NCI-H2171 treated with DMSO at 0.1 percent for 48 hours (cell line): ENCODE results near the gene ZBTB16.

Experiments used
- DNase-seq: peaks from one replicate; lab custom pipeline; 2025; lab: John Stamatoyannopoulos, UW

ZBTB16 gene

GRCh38 chr11:114059278-114059983, at the start of gene ZBTB16:
ZBTB16 (plus strand) TSS chr11:114059711; CDS start chr11:114063301, 3,590 bp downstream.
- DNase-seq, result peak; percentile 64

- DNase-seq, result no peak
Observed at GRCh38 chr11:114010931-114011330, 48.6 kb upstream of the ZBTB16 start.

GRCh38 chr11:114011443-114011842, 48.1 kb upstream of the ZBTB16 start:
- DNase-seq, result no peak

- no peak for DNase-seq
Observed at GRCh38 chr11:114015117-114015516, 44.4 kb upstream of the ZBTB16 start.

- DNase-seq, result no peak
Observed at GRCh38 chr11:114016986-114017385, 42.5 kb upstream of the ZBTB16 start.

- DNase-seq, result no peak
Observed at GRCh38 chr11:114017723-114018122, 41.8 kb upstream of the ZBTB16 start.

- DNase-seq, result no peak
Observed at GRCh38 chr11:114019046-114019445, 40.5 kb upstream of the ZBTB16 start.

- no peak for DNase-seq
Observed at GRCh38 chr11:114019574-114019973, 39.9 kb upstream of the ZBTB16 start.

GRCh38 chr11:114025329-114025907, 34.1 kb upstream of the ZBTB16 start:
- no peak for DNase-seq

- no peak for DNase-seq
Observed at GRCh38 chr11:114026355-114026754, 33.2 kb upstream of the ZBTB16 start.

- no peak for DNase-seq
Observed at GRCh38 chr11:114027391-114027790, 32.1 kb upstream of the ZBTB16 start.

- DNase-seq, result no peak
Observed at GRCh38 chr11:114027926-114028325, 31.6 kb upstream of the ZBTB16 start.

GRCh38 chr11:114031246-114031966, 28.1 kb upstream of the ZBTB16 start:
- DNase-seq, result no peak

GRCh38 chr11:114031967-114032320, 27.6 kb upstream of the ZBTB16 start:
- DNase-seq, result no peak

GRCh38 chr11:114033066-114033465, 26.4 kb upstream of the ZBTB16 start:
- DNase-seq, result no peak

GRCh38 chr11:114033572-114033971, 25.9 kb upstream of the ZBTB16 start:
- no peak for DNase-seq

GRCh38 chr11:114034956-114035355, 24.6 kb upstream of the ZBTB16 start:
- no peak for DNase-seq

GRCh38 chr11:114036147-114036811, 23.2 kb upstream of the ZBTB16 start:
- DNase-seq, result peak; percentile 9

- DNase-seq, result no peak
Observed at GRCh38 chr11:114036958-114037357, 22.6 kb upstream of the ZBTB16 start.

GRCh38 chr11:114039551-114039950, 20.0 kb upstream of the ZBTB16 start:
- no peak for DNase-seq

- no peak for DNase-seq
Observed at GRCh38 chr11:114040706-114041211, 18.8 kb upstream of the ZBTB16 start.

GRCh38 chr11:114042234-114042633, 17.3 kb upstream of the ZBTB16 start:
- no peak for DNase-seq
